ENCODE results near the gene RNF220. TPM values are rescaled to one million over a fixed set of nuclear protein-coding genes. Genes with fewer than 3 reads are reported as not detected.

The RNF220 gene
- total RNA-seq, 4 donors from 2014 or later = 22.0 to 94.3 (median 49.4) TPM

- Histone ChIP-seq H3K4me3 (no peak overlapping the region), H3K36me3 (no peaks in the 10 kb centered on the region), H3K27ac (no peak overlapping the region), H3K4me1 (no peaks in the 10 kb centered on the region), H3K27me3 (no peaks in the 10 kb centered on the region), H3K9me3 (no peaks in the 10 kb centered on the region)
- intact Hi-C loops (cut with DNase I; ENCODE audit: low total_unique reads) = no loop called here
- TF ChIP-seq CTCF (IDR thresholded peaks at IDR 0.05) = no peak
- TF ChIP-seq POLR2A (IDR thresholded peaks at IDR 0.05) = no peak
- no peak for DNase-seq
These were observed 148.7 kb downstream of the RNF220 start for GRCh38 chr1:44553771-44554170.

- Histone ChIP-seq H3K36me3 (no peaks in the 10 kb centered on the region), H3K9me3 (no peaks in the 10 kb centered on the region), H3K4me3 (no peak overlapping the region), H3K4me1 (no peaks in the 10 kb centered on the region), H3K27ac (no peak overlapping the region), H3K27me3 (no peaks in the 10 kb centered on the region)
- DNase-seq = no peak
- TF ChIP-seq CTCF (IDR thresholded peaks at IDR 0.05) = no peak
- intact Hi-C loops (cut with DNase I; ENCODE audit: low total_unique reads) = no loop called here
These were observed 149.7 kb downstream of the RNF220 start for GRCh38 chr1:44554706-44555105.

GRCh38 chr1:44557778-44558177 lies 152.7 kb downstream of the RNF220 start:
- no peaks in the 10 kb centered on the region for H3K9me3 ChIP-seq
- TF ChIP-seq CTCF (IDR thresholded peaks at IDR 0.05) = no peak
- no peak for TF ChIP-seq POLR2A (IDR thresholded peaks at IDR 0.05)
- H3K27ac ChIP-seq = no peak overlapping the region
- H3K27me3 ChIP-seq = no peaks in the 10 kb centered on the region
- intact Hi-C loops (cut with DNase I; ENCODE audit: low total_unique reads) = no loop called here
- no peak overlapping the region for H3K4me3 ChIP-seq
- no peak for DNase-seq
- H3K4me1 ChIP-seq = no peaks in the 10 kb centered on the region
- no peaks in the 10 kb centered on the region for H3K36me3 ChIP-seq

- intact Hi-C loops (cut with DNase I; ENCODE audit: low total_unique reads) = no loop called here
- Histone ChIP-seq H3K27me3 (no peaks in the 10 kb centered on the region), H3K36me3 (no peaks in the 10 kb centered on the region), H3K4me1 (no peaks in the 10 kb centered on the region), H3K4me3 (no peak overlapping the region), H3K27ac (no peak overlapping the region), H3K9me3 (no peaks in the 10 kb centered on the region)
- no peak for TF ChIP-seq POLR2A (IDR thresholded peaks at IDR 0.05)
- TF ChIP-seq CTCF (IDR thresholded peaks at IDR 0.05) = no peak
- DNase-seq = no peak
These were observed 153.8 kb downstream of the RNF220 start for GRCh38 chr1:44558883-44559282.

- TF ChIP-seq CTCF (IDR thresholded peaks at IDR 0.05) (no peak), POLR2A (IDR thresholded peaks at IDR 0.05) (no peak)
- H3K4me1 ChIP-seq = no peaks in the 10 kb centered on the region
- DNase-seq = no peak
- H3K27me3 ChIP-seq = no peaks in the 10 kb centered on the region
- H3K27ac ChIP-seq = no peak overlapping the region
- intact Hi-C loops (cut with DNase I; ENCODE audit: low total_unique reads) = no loop called here
- H3K4me3 ChIP-seq = no peak overlapping the region
- no peaks in the 10 kb centered on the region for H3K36me3 ChIP-seq
- no peaks in the 10 kb centered on the region for H3K9me3 ChIP-seq
These were observed 154.3 kb downstream of the RNF220 start for GRCh38 chr1:44559330-44559729.

All from uterus (tissue), 4 donors.